GM12892 (cell line): ENCODE data around the gene NTN5.

Source experiments
- POLR2A ChIP-seq: IDR thresholded peaks from 2 replicates; pipeline ENCODE4 v1.6.1; 2011; ENCODE audit warnings: low read depth, low read length, control low read depth
- POLR2AphosphoS5 ChIP-seq: IDR thresholded peaks from 2 replicates; pipeline ENCODE4 v1.6.1; 2011; ENCODE audit warnings: low read depth, low read length, control low read depth
- TAF1 ChIP-seq: IDR thresholded peaks from 2 replicates; pipeline ENCODE4 v1.6.1; 2011; ENCODE audit warnings: low read depth, mild to moderate bottlenecking, control low read depth, low read length, borderline replicate concordance

DNA sequence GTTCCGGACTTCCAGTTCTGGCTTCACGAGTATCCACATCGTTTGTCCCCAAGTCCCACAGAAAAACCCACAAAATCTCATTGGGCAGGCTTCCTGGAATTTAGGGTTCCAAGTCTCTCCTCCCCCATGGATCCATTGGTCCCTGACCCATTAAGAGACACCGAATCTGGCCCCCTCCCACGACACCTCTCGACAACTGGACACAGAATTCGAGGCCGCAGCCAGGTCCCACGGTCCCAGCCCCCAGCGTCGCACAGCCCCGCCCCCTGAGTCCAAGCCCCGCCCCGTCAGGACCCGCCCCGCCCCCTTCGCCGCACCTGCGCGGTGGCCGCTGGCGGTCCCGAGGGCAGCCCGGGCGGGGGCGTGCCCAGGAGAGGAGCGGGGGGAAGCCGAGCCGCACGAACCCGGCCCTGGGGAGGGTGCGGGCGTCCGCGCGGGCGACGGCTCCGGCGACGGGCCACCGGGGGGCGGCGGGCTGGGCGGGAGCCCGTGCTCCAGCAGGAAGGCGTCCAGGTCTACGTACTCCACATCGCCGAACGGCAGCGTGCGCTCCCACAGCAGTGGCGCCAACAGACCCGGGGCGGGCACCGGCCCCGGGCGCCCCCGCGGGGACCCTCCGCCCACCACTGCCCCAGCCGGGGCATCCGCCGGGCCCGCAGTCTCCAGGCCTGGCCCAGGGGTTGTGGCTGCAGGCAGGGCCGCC, 37.4 kb downstream of the NTN5 start:
- TF ChIP-seq POLR2AphosphoS5 (no peak), POLR2A (no peak), TAF1 (no peak)
